ENCODE measurements around the gene MDM2. TPM values are rescaled to one million over a fixed set of nuclear protein-coding genes. Genes with fewer than 3 reads are reported as not detected.

The MDM2 gene
- total RNA-seq, 1 experiment from 2014 or later = 159 TPM

DNA sequence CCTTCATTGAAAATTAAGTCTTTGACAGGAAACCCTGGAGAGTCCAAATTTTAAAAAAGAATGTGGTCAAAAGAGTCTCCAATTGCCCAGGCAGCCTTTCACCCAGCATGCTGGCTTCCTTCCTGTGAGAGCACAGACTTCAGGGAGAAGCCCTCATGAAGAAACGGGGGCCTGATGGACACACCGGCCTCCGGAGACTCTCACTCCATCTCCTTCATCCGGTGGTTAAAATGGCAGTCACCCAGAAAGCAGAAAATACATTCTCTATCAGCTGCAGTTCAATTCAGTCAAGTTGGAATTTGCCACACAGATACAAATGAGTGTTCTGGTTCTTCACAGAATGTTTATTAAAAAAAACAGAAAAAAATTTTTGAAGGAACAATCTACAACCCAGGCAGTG lies 68.5 kb downstream of the MDM2 start:
- Histone ChIP-seq H2AK5ac (ENCODE audit: insufficient read length, low read length) (no peak overlapping the region), H3K4me1 (ENCODE audit: insufficient read depth, low read length) (no peaks in the 10 kb centered on the region), H2BK15ac (ENCODE audit: low read depth, low read length) (no peak overlapping the region), H3K23ac (ENCODE audit: insufficient read length, low read depth, low read length) (no peak overlapping the region), H3K23me2 (ENCODE audit: insufficient read length, low read depth, low read length, poor library complexity, severe bottlenecking) (no peaks in the 10 kb centered on the region), H3K79me1 (ENCODE audit: insufficient read depth, low read depth, low read length, poor library complexity, severe bottlenecking) (no peaks in the 10 kb centered on the region), H3K4ac (ENCODE audit: low read depth, low read length) (no peak overlapping the region), H3K56ac (ENCODE audit: insufficient read length, low read depth, low read length) (no peak overlapping the region), H3K9ac (ENCODE audit: extremely low read depth, insufficient read length, low read length) (no peak overlapping the region), H3K18ac (ENCODE audit: insufficient read length, low read depth, low read length) (no peak overlapping the region), H4K20me1 (ENCODE audit: control insufficient read depth, insufficient read depth, insufficient read length) (no peaks in the 10 kb centered on the region), H3K4me2 (ENCODE audit: insufficient read depth, insufficient read length, low read length) (no peak overlapping the region), H2BK120ac (ENCODE audit: low read depth, low read length, poor library complexity, severe bottlenecking) (no peak overlapping the region), H4K5ac (ENCODE audit: insufficient read length, low read depth, low read length) (no peak overlapping the region), H4K91ac (ENCODE audit: insufficient read length, low read depth, low read length) (no peak overlapping the region), H2BK5ac (ENCODE audit: insufficient read length, low read length) (no peak overlapping the region), H3K9me3 (ENCODE audit: control insufficient read depth, low read depth, low read length) (no peaks in the 10 kb centered on the region), H3T11ph (ENCODE audit: low read length) (no peak overlapping the region), H2BK12ac (ENCODE audit: insufficient read length, low read depth, low read length) (no peak overlapping the region), H2AFZ (ENCODE audit: low read length) (no peak overlapping the region), H3K27me3 (ENCODE audit: insufficient read depth, low read length) (no peaks in the 10 kb centered on the region), H3K27ac (ENCODE audit: insufficient read length, low read depth, low read length) (no peak overlapping the region), H4K8ac (replicated peaks; ENCODE audit: insufficient read length, low read depth, low read length) (no peak overlapping the region), H2BK20ac (ENCODE audit: low read depth, low read length, poor library complexity, severe bottlenecking) (no peak overlapping the region), H3K14ac (ENCODE audit: insufficient read depth, low read length) (no peak overlapping the region), H3K79me2 (ENCODE audit: insufficient read depth, low read length) (no peaks in the 10 kb centered on the region)
- Mint-ChIP-seq H3K27ac (no peak overlapping the region), H3K4me1 (peaks cover 3 to 6% of the 10 kb centered on the region in 2 experiments; a peak in 1 of 4 replicates), H3K9me3 (peaks cover 3 to 4% of the 10 kb centered on the region in 2 experiments; a peak in 1 of 5 replicates), H3K4me3 (no peak overlapping the region), H3K27me3 (ENCODE audit: low read depth) (no peaks in the 10 kb centered on the region), H3K36me3 (ENCODE audit: insufficient read depth in 1 of 3, low read depth in 3 of 3) (no peaks in the 10 kb centered on the region)
- no peak for DNase-seq
- WGBS (ENCODE audit: extremely low coverage, insufficient read length, low lambda C conversion rate) = no CpG with 5 or more reads among the region's 4 CpGs
- TF ChIP-seq, protein P1, sequence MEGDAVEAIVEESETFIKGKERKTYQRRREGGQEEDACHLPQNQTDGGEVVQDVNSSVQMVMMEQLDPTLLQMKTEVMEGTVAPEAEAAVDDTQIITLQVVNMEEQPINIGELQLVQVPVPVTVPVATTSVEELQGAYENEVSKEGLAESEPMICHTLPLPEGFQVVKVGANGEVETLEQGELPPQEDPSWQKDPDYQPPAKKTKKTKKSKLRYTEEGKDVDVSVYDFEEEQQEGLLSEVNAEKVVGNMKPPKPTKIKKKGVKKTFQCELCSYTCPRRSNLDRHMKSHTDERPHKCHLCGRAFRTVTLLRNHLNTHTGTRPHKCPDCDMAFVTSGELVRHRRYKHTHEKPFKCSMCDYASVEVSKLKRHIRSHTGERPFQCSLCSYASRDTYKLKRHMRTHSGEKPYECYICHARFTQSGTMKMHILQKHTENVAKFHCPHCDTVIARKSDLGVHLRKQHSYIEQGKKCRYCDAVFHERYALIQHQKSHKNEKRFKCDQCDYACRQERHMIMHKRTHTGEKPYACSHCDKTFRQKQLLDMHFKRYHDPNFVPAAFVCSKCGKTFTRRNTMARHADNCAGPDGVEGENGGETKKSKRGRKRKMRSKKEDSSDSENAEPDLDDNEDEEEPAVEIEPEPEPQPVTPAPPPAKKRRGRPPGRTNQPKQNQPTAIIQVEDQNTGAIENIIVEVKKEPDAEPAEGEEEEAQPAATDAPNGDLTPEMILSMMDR (conservative IDR thresholded peaks at IDR 0.05) = no peak
